ENCODE data around the gene FAM169A.
"Not testable (repeated sequence)": the region's sequence is repeated elsewhere in the genome, so short reads cannot be mapped to it uniquely, and the experiment has no call there.

The FAM169A gene

GRCh38 chr5:74865804-74866595 lies at the start of gene FAM169A:
Gene FAM169A, minus strand, starts transcription at chr5:74866387. Its CDS starts 24,711 bp downstream, at chr5:74841676.
- peak; percentile 2 to 49 for DNase-seq

GRCh38 chr5:74915488-74915887 lies 49.3 kb upstream of the FAM169A start:
- DNase-seq = no peak

- not testable (repeated sequence) for DNase-seq
Measured at GRCh38 chr5:74911421-74911820, 45.2 kb upstream of the FAM169A start.

GRCh38 chr5:74909888-74910287 lies 43.7 kb upstream of the FAM169A start:
- not testable (repeated sequence) for DNase-seq

- DNase-seq = not testable (repeated sequence)
Measured at GRCh38 chr5:74908237-74908636, 42.0 kb upstream of the FAM169A start.

GRCh38 chr5:74904713-74905112 lies 38.5 kb upstream of the FAM169A start:
- DNase-seq = not testable (repeated sequence)

- no peak for DNase-seq
Measured at GRCh38 chr5:74903165-74903787, 37.1 kb upstream of the FAM169A start.

- DNase-seq = no peak
Measured at GRCh38 chr5:74897049-74897448, 30.9 kb upstream of the FAM169A start.

GRCh38 chr5:74895906-74896305 lies 29.7 kb upstream of the FAM169A start:
- no peak for DNase-seq

- no peak for DNase-seq
Measured at GRCh38 chr5:74894351-74894750, 28.2 kb upstream of the FAM169A start.

GRCh38 chr5:74892921-74893320 lies 26.7 kb upstream of the FAM169A start:
- no peak for DNase-seq

GRCh38 chr5:74889523-74890105 lies 23.4 kb upstream of the FAM169A start:
- DNase-seq = no peak

- no peak for DNase-seq
Measured at GRCh38 chr5:74888117-74888516, 21.9 kb upstream of the FAM169A start.

- no peak for DNase-seq
Measured at GRCh38 chr5:74885170-74885569, 19.0 kb upstream of the FAM169A start.

GRCh38 chr5:74882379-74883134 lies 16.4 kb upstream of the FAM169A start:
- DNase-seq = not testable (repeated sequence)

GRCh38 chr5:74877624-74878304 lies 11.6 kb upstream of the FAM169A start:
- no peak for DNase-seq

GRCh38 chr5:74875994-74876791 lies 10.0 kb upstream of the FAM169A start:
- no peak for DNase-seq

GRCh38 chr5:74873525-74874249 lies 7.5 kb upstream of the FAM169A start:
- DNase-seq = no peak

- DNase-seq = no peak
Measured at GRCh38 chr5:74870299-74871067, 4.3 kb upstream of the FAM169A start.

- not testable (repeated sequence) for DNase-seq
Measured at GRCh38 chr5:74869414-74869813, 3.2 kb upstream of the FAM169A start.
